HG03025 (cell line): ENCODE results near the gene MTM1.

Experiments
- ATAC-seq: cut with Tn5 transposase; IDR thresholded peaks from one replicate; pipeline ENCODE4 v1.9.1; 2021; ENCODE audit warnings: mild to moderate bottlenecking, moderate library complexity; ENCODE audit not compliant: unreplicated experiment, low FRiP score

Gene MTM1

DNA sequence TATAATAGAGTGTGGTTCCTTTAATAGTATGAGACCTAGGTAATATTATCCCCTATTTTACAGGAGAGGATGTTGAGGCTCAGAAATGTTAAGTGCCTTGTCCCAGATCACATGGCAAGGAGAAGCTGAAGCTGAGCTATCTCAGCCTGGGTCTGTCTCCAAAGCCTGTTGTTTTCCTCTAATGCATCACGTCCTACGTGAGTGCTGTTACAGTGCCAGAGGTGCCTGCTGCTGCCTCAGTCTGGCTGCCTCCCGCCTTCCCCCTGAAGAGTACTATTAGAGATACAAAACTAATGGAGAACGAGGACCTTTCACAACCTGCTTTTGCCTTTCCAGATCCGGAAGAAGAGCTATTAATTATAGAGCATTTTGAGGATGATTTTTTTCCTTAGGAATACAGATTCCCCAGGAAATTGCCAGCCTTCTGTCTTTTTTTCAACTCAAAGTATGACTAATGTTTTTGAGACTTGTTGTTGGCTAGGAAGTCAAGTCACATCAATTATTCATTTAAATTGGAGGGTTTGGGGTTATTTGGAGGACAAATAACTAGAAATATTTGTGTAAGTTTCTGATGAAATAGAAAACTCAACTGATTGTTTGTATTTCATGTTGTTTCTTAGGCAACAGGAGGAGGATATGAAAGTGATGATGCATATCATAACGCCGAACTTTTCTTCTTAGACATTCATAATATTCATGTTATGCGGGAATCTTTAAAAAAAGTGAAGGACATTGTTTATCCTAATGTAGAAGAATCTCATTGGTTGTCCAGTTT is 80.9 kb downstream of the MTM1 start:
- no peak for ATAC-seq

DNA sequence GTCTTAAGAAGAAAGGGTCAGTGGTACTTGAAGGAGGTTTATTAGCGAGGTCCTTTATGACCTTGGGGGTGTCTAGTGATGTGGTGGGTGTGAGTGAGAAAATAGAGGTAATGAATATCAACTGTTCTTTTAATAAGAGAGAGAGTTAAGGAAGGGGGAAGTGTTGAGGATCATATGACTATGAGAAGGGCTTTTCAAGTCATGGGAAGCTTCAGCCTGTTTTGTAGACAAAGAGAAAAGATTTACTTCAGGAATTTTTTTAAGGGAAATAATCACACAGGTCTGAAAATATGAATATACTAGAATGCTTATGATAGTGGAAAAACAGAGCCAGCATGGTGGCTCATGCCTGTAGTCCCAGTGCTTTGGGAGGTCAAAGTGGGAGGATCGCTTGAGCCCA is 83.5 kb downstream of the MTM1 start:
- no peak for ATAC-seq

DNA sequence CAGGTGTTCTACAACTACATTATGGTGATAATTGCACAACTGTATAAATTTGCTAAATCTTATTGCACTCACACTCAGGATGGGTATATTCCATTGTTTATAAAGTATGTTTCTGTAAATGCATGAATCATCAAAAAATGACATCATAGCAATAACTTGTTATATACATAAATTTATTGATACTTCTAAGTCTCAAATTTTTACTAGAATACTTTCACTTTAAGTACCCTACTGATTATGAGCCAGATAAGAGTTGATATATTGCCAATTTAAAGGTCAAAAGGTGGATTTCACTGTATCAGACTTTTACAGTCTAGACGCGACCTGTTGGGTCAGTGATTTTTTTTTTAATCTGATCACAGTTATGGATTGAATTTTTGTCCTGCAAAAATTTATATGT is 87.4 kb downstream of the MTM1 start:
- no peak for ATAC-seq

DNA sequence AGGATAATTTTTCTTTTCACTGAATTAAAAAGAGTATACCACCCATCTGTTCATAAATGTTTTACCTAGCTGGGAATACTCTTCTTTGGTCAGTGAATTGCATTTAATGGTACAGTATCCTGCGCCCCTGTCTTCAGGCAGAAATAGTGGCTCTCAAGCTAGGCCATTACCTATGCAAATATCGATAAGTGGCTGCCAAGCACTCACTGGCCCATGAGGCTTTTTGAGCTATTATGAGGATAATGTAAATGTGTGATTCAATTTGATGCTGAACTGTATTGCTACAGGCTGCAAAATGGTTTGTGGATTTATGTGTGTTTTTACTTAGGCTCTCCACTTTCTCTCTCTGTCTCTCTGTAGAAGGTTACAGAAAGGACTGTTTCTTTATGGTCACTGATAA is 94.7 kb downstream of the MTM1 start:
- no peak for ATAC-seq

DNA sequence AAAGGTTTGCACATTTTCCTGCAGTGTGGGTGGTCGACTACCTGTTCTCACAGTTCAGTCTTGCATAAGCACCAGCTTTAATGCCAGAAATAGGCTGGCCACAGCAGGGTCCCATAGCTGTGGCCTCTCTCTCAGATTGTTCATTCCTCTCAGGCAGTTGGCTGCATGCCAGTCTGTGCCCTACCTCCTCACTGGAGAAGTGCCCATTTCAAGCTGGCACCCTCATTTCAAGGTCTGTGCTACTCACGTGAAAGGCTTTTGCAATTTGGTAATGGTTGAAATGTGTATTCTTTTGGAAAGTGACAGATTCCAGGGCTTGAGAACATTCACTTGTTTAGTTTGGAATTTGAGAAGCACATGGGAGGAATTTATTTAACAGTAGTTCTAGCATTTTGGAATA is 95.9 kb downstream of the MTM1 start:
- no peak for ATAC-seq

DNA sequence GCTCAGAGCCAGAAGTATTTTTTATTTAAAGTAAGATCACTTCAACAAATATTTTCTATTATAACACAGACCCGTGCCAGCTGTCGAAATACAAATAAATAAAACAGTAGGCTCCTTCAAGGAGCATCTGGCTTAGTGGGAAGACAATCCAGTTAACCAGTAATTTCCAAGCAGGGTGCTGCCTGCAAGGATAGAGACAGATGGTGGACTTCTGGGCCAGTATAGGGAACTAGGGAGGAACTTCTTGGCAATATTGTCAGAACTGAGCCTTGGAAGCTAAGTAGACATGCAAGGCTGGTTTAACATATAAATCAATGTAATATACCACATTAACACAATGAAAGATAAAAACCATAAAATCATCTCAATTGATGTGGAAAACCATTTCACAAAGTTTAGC is 107.8 kb downstream of the MTM1 start:
- no peak for ATAC-seq

DNA sequence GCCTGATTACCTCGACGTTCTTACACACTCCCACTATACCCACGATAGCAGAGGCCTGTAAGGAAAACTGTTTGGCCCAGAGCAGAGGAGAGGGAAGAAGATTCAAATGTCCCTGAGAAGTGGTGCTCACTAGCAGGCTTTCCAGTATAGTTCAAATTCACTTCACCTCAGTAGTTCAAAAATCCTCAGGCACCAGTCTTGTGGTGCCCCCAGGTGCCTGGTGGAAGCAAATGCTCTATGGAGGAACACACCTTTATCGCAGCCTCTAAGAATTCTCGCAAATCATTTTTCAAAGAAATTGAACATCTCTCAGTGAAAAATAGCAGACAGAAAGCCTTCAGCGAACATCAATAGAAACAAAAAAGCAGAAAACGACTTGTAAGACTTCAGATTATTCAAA is 112.6 kb downstream of the MTM1 start:
- no peak for ATAC-seq

DNA sequence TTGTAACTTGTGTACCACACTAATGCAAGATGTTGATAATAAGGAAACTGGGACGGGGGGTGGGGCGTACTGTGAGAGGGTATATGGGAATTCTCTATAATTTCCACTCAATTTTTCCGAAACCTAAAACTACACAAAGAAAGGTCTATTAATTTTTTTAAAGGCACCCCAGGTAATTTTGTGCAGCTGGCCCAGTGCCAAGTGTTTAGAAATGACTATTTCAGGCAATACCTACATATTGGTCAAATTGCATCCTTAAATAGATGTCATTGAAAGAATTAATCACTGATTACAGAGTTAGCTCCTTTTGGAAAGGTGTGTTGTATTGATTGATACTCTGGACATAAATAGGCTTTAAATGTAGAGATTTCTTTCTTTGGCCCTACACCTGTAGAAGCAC is 114.7 kb downstream of the MTM1 start:
- ATAC-seq: no peak

DNA sequence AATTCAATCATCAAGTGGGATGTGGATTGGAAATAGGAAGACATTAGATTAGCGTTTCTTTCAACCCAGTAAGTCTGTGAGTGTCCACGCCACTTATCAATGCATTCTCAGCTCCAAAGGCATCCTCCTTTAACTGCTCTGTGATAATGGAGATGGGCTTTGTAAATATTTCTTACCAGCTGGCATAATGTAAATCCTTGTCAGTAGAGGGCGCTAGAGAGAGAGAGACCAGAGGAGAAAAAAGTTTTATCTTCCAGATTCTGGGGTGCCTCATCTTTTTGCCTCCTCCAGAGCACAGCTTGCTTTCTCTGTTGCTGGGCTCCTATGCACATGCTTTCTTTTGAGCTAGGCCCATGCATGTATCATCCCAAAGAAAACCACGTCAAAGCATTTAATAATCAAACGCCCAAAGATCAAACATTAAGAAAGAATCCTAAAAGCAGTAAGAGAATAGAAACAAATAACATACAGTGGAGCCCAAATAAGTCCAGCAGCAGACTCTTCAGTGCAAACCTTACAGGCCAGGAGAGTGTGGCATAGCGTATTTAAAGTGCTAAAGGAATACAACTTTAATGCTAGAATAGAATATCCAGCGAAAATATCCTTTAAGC is 115.2 kb downstream of the MTM1 start:
- no peak for ATAC-seq

DNA sequence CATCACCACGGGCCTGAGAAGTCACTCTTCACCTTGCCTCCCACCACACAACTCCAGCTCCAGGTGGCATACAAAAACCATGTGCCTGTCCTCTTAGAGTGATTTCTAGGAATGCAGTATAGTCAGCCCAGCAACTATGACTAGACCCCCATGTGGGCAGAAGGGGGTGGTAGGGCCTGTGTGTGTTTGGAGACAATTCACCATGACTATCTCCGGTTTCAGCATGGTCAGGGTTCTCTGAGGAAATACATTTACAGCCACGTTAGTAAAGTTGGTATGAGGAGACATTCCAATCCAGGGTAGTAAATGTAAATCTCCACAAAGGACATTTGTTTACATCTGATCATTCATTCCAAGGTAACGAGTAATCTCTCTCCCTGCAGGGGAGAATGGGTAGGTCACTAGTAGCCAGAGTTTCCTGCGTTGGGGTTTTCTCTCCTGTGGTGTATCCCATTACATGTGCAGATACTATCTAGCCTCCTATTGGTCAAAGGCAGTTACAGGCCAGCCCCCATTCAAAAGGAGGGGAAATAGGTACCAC is 120.6 kb downstream of the MTM1 start:
- no peak for ATAC-seq

DNA sequence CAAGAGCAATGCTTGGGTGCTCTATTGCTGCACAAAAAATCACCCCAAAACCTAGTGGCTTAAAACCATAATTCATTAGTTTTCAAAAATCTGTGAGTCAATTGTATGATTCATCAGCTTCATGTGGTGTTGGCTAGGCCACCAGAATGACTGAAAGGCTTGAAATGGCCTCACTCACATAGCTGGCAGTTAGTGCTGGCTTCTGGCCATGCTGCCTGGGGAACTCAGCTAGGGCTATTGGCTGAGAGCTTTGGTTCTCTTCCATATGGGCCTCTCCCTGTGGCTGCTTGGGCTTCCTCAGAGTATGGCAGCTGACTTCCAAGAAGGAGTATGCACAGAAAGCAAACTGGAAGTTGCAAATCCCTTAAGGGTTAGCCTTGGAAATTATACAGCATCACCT is 121.7 kb downstream of the MTM1 start:
- ATAC-seq: no peak

DNA sequence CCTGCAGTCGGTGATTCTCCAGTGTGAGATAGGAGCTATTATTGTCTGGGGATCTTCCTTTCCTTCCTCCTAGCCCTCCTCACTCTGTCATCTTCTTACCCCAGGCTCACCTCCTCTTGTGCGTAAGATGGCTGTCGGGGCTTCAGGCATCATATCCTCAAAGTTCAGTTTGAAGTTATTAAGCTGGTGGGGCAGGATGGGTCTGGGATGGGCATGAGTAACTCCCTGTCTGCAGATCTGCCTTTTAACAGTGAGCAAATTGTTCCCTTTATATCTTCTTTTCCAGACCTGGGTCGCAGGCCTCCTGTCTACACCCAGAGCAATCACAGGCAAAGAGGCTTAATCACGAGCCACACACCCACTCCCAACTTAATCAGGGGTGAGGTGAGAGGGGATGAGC is 123.9 kb downstream of the MTM1 start:
- ATAC-seq: no peak

DNA sequence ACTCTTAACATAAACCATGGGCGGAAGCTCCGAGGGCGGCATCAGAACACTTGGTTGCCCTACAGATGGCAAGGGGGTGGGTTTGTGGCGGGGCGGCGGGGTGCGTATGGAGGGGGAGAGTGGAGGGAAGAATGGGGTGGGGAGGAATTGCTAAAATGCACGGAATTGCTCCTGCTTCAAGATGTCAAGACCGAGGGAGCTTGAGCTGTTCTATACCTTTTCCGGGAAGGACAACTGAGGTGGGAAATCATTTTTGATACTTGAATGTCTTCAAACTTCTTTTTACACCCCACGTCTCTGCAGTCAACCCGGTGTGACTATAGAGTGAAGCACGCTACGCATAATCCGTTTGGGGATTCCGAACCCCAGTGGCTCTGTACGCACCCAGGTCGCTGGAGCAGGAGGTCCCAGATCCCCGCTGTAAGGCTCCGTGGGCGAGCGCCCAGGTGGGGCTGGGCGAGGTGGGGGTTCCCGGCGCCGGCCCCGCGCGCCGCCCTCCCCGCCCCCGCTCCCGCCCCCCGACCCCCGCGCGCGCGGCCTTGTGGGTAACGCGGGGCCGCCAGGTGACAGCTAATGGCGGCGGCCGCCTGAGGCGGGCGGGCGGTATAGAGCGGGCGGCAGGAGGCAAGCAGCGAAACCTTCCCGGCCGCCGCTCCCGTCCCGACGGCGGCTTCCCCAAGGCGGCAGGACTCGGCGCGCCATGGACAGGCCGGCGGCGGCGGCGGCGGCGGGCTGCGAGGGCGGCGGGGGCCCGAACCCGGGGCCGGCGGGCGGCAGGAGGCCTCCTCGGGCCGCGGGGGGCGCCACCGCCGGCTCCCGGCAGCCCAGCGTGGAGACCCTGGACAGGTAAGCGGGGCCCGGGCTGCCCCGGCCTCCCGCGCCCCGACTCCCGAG is 124.7 kb downstream of the MTM1 start, which contains the start of gene MTMR1:
TSS of gene MTMR1 (plus strand) at position 566 of the 894 bp plus-strand sequence. CDS start at position 701, 135 bp downstream.
- ATAC-seq: peak; percentile 48

DNA sequence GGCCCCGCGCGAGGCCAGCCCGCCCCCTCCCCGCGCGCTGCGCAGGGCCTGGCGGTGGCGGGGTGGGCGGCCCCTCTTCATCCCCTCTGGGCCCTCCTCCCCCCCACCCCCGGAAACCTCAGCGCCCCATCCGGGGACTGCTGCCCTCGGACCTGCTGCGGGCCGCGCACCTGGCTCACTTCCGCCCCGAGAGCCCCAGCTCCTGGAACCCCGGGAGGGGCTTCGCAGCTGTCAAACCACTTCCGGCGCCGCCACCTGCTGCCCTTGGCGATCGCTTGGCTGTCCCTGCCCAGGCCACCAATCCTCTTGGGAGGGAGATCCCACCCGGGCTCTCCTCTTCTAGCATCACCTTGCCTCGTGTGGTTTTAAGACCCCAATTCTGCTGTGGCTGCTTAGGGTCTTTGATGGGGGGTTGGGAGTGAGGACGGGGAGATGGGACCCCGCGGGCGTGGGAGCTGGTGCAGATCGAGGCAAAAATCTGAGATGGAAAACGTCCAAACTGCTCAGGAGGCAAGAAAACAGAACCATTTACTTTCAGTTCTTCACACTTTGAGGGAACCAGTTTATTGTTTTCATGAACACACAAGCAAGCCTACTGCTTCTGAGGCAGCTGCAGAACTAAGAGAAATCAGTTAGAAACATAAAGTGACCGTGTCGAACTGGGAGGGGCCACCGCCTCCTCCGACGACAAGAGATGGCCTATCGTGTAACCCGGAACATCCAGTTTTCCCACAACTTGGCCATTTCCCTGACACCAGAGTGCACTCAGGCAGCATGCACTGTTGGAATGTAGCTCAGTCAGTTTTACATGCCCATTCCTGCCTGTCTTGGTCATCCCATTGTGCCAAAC is 125.5 kb downstream of the MTM1 start:
- peak; percentile 64 for ATAC-seq

DNA sequence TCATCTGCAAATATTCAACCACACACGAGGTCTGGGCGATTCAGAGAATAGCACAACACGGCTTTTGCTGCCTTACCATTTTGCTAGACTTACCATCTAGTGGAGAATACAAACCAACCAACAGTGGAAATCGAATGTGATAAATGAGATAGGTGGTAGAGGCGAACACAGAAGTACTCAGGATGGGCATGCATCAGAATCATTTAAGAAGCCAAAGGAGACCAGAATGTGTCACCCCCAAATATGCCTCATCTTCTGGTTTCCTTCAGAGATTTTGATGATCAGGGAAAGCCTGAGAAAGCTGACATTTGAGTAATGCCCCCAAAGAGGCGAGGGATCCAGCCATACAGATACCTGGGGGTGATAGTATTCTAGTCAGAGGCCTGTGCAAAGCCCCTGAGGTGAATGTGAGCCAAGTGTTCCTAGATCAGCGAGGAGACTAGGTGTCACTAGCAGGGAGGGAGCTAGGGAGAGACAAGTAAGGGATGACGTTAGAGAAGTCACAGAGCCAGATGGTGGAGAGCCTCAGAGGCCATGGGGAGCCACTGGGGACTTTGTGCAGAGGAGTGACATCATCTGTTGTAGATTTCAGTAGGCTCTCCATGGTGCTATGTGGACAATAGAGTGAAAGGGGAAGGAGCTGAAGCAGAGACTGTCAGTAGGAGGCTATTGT is 126.5 kb downstream of the MTM1 start:
- no peak for ATAC-seq

DNA sequence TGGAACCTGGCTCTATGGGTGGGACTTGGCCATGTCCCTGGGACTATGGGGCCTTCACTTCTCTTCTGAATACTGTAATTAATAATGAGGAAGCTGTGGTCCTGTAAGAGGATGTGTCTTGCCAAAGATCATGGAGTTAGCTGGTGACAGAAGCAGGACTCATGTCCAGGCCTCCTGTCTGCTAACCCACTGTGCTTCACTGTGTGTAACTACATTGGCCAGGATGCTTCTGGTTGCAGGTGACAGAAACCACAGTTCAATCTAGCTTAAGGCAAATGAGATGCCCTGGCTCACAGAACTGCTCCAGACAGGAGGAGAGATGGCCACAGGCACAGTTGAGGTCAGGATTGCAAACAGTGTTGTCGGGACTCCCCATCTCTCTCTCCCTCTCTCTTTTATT is 127.9 kb downstream of the MTM1 start:
- ATAC-seq: no peak

DNA sequence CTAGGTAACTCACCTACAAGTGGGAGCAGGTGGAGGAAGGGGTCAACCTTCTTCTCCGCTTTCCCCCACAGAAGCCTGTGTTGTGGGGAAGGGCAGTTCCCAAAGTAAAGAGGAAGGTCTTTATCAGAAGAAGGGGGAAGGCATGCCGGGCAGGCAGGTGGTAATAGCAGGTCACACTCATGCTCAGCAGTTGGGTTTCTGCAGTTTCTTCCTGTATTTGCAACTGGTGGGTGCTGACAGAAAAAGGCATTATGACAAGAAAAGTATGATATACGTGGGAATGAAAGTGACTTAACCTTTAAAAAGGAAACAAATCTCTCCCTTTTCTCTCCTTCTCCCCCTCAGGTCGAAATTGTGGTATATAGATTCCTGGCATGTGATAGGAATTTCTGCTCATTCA is 128.4 kb downstream of the MTM1 start:
- no peak for ATAC-seq

DNA sequence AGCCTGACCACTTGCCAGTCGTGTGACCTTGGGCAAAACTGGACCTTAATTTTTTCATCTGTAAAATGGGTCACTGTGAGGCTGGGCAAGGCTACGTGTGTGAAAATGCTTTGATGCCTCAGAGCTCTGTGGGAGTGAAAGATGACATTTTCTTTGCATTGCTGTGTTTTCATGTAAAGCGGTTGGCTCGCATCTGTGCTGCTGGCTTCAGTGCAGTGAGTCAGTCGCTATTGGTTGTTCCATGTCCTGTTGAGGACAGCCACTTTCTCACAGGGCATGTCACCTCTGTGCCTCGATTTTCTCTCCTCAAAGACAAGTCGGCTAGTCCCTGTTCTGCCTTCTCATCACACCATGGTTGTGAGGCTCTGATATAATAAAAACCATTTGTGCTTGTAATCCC is 129.2 kb downstream of the MTM1 start:
- no peak for ATAC-seq

DNA sequence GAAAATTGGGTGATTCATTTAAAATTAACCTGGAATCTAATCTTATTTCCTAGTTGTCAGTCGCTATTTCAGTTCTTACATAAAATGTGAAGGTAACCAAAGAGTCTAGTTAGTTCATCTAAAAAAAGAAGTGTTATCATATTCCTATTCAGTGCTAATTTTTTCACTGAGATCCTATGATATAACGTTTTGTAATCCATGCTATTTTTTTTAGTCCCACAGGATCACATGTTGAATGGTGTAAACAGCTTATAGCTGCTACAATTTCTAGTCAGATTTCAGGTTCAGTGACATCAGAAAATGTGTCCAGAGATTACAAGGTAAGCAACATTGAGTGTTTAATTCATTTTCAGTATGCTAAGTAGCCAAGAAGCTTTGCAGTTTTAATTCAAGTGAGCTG is 130.6 kb downstream of the MTM1 start:
- ATAC-seq: no peak

DNA sequence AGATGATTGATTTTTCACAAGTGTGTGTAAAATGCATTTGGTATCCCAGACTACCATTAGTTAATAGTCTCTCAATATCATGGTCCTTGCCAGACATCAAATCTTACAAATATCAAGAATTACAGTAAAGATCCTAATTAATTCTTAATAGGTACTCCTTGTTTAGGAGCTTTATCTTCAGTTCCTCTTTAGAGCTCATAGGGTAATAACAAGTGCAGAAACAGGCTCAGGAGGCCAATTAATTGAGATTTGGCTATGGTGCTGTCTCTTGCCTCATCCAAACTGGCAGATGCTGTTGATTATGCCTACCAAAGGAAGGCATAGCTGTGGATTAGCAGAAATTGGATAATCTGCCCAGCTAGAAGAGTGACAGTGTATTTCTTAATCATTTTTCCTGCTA is 131.7 kb downstream of the MTM1 start:
- ATAC-seq: no peak
